ENCODE measurements around the gene PDE7B.
"Not testable (repeated sequence)": the region's sequence is repeated elsewhere in the genome, so short reads cannot be mapped to it uniquely, and the experiment has no call there.

PDE7B gene

DNA sequence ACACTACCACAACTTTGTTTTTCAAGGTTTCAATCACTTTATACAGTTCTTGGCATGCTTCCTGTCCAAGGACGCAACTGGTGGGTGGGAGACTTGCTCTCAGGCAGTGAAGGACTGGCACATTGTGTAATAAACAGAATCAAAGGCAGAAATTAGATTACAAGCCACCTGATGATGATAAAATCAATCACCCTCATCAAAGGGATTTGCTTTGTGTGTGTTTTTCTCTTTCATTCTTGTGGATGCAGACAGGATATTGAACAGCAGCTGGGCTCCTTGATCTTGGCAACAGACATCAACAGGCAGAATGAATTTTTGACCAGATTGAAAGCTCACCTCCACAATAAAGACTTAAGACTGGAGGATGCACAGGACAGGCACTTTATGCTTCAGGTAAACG is 327.2 kb downstream of the PDE7B start:
- DNase-seq: no peak

DNA sequence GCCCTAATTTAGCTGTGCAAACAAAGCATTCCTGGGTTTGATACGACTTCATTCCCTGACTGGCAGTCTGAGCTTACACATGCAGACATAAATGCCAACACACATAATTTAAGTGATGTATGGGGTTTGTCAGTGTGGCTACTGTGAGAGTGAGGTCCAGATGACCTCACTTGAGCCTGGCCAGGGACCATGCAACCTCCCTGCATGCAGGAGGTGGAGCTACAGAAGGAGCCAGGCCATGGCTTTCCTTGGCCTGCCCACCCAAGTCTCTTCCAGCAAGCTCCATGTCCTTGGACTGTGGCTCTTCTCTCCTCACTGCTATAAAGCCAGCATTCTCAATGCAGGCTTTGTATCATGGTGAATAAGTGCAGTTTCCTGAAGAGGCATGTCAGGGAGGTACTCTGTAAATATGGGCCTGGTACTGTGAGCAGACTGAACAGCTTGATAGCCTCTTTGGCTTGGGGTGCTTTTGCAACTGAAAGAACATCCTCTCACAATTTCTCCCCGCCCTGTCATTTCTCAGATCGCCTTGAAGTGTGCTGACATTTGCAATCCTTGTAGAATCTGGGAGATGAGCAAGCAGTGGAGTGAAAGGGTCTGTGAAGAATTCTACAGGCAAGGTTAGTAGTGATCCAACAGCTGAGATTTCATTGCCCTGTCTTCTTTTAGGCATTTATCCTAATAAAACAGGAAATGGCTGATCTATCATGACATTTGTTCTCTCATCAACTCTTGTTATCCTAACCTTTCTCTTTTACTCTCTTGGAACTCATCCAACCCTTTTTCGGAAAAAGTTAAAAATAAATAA is 329.4 kb downstream of the PDE7B start:
- no peak for DNase-seq

DNA sequence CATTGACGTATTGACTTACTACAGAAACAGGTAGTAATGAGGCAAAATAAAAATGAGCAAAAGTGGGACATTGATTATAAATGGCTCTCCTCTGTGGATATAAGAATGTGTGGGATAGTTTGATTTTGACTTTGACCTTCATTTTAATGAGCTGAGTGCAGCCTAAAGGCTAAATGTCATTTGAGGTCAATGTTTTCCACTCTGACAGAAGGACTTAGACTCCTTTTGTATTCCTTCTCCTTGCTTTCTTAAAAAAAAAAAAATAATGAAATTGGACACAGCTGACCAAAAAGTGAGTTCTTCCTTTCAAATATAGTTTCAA is 330.0 kb downstream of the PDE7B start:
- no peak for DNase-seq

DNA sequence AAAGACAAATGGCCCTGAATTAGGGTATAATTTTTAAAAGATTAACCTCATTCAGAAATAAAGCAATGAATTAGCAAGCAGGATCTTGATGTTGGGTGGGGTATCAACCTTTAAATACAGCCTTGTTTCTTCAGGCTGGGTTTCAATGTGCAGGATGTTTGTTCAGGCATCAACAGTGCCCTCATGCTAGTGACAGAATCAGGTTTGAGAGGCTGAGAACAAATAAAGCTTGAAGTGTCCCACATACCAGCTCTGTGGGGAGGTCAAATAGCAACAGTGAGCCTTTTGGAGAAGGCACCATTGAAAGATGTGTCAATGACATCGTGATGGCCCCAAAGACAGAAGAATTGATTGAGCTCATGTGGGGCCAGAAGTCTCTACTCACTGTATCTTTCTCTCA is 330.4 kb downstream of the PDE7B start:
- no peak for DNase-seq

DNA sequence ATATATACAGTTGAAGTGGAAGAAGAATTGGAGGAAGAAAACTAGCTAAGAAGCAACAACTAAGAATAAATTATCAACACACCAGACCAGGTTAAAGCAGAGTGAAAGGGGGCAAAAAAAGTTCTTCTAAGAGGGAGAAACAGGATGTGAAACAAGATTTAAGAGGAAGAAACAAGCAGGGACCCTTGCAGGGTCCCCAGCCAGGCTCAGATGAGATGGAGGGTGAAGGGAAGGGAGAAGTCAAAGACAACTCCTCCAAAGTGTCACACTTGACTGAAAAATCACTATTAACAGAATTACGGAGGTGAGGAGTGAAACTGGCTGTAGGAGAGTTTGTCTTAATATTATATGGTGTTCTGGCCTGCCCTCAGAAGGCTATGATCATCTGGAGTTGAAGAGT is 333.2 kb downstream of the PDE7B start:
- DNase-seq: no peak

DNA sequence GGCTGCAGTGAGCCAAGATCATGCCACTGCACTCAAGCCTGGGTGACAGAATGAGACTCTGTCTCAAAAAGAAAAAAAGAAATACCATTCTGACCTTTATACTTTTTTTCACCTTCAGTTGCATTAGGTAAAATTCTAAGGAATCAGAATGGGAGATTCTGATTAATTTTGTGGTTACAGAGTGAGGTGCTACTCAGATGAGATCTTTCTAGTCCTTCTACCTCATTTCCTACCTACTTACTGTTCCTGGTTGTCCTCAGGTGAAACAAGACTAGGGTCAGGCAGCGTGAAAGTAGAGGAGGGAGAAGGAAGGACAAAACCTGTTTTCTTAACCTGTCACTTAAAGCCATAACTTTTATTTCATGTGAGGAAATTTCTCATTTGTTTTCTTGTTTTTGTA is 334.9 kb downstream of the PDE7B start:
- DNase-seq: no peak

DNA sequence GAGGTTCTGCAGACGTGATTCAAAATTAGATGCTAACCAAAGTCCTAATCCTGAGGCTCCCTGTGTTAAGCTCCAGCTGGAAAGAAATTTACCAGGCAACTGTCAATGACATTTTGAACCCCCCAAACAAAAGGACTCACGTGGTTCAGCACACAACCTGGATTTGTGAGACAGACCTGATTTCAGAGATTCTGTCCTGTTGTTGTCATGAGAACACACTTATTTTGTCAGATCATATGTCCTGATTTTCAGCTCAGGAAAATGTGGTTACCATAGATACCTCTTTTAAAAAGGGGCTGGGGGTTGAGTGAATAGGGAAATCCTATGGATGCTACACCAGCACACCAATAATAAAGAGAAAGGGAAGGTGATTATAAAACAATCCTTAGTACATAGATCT is 337.0 kb downstream of the PDE7B start:
- DNase-seq: peak in 1 of 51 donors; percentile 7

DNA sequence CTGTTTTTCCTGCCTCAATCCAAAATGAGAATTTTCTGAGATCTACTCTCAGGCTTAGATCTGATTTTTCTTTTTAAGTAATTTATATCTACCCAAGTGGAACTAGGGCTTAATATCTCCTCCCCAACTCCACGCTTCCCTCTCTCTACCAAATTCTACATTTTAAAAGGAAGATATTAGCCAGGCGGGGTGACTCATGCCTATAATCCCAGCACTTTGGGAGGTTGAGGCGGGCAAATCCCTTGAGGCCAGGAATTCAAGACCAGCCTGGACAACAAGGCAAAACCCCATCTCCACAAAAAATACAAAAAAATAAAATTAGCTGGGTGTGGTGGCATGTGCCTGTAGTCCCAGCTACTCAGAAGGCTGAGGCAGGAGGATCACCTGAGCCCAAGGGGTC is 337.6 kb downstream of the PDE7B start:
- no peak for DNase-seq

DNA sequence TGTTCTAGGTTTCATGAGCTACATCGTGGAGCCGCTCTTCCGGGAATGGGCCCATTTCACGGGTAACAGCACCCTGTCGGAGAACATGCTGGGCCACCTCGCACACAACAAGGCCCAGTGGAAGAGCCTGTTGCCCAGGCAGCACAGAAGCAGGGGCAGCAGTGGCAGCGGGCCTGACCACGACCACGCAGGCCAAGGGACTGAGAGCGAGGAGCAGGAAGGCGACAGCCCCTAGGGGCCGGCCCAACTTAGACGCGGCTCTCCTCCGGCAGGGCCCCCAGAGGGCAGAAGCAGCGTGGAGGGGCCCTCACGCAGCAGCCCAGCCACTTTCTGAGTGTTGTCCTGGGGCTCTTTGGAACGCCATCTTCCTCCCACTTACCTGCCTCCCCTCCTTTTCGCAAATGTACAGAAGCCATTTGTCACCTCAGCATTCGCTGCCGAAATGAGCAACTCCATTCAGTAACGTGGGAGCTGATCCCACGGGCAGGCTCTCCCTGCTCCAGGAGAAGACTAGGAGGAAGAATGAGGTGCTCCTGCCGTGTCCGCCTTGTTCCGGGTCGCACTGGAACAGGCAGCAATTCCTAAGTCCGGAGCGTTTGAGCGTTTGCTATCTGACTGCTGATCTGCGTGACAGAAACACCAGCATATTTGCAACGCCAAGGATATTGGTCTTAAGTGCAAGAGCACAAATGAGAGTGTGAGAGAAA is 340.3 kb downstream of the PDE7B start:
- no peak for DNase-seq

DNA sequence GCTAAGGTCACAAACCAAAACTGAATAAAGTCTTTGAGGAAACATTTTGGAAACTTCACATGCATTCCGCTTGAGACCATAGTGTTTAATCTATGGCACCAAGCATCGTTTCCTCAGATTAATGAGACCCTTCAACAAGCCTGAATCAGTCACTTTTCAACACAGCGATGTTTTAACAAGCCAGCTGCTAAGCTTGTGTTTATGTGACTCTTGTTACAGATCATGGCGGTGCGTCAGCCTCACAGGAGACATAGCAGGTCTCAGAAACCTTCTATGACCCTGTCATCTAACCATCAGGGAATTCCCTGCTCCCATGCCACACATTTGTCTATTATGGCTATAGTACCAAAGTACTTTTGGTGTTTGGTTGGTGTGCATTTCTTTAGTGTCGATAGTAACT is 341.4 kb downstream of the PDE7B start:
- no peak for DNase-seq

DNA sequence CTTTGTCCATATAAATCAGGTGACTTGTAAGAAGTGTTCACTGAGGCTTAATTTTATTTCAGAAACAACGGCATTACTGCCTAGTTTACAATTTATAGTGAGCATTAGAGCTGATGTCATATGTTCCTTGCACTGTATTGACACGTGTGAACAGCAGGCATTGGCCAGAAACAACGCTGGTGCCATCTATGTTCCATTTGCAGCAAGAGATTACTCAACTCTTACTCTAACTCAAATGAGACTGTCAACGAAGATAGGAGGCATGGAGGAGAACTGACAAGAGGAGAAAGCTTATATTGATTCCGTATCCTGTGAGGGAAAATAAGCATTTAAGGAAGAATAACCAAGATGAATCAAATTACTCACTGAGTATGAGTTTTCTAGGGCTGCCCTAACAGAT is 350.2 kb downstream of the PDE7B start:
- no peak for DNase-seq

DNA sequence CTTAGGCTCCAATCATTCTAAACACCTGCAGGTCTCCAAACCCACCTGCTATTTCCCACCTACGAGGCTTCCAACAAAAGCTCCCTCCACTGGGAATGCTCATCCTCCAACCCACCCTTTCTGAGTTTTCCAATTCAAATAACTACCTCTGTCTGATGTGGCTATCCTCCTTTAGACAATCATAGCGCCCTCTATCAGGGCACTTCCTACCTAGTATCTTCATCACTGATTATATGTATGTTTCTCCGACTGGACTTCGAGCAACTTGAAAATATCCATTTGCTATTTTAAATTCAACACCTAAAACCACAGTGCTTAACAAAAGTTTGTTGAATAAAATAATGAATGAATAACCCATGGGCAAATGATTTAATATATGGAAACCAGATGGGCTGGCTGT is 357.3 kb downstream of the PDE7B start:
- DNase-seq: no peak

DNA sequence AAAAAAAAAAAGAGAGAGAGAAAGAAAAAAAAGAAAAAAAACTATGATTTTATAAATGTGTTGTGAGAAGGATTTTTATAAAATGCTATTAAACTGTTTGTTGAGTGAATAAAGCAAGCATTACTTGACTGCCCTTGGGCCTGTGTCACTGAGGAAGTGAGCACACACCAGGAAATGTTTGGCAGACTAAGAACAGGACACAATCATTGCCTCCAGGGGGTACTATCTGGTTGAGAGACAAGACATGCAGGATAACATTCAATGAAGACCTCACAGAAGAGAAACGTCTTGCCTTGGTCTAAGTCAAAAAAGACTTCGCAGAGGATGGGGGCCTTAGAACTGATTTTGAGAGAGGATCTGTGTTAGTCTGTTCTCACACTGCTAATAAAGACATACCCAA is 358.0 kb downstream of the PDE7B start:
- no peak for DNase-seq

DNA sequence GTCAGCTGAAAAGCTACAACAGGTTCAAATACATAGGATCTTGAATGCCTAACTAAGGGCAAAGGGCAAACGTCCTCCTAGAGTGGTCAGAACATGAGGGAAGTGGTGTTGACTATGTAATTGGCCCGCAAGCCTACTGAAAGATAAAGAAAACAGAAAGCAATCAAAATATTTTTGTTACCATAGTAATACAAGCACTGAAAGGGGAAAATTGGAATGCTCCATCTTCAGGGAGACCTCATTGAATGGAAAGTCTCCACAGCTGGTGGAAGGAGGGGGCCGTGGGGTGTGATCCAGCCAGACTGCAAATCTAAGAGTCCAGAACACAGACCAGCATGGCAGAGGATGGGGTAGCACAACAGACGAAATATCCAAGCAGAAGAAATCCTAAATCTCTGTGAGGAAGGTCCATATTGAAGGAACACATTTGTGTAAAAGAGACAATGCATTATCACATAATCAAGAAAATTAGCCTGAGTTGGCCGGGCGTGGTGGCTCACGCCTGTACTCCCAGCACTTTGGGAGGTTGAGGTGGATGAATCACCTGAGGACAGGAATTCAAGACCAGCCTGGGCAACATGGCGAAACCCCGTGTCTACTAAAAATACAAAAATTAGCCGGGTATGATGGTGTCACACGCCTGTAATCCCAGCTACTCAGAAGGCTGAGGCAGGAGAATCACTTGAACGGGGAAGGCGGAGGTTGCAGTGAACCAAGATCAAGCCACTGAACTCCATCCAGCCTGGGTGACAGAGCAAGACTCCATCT is 359.1 kb downstream of the PDE7B start:
- DNase-seq: no peak

DNA sequence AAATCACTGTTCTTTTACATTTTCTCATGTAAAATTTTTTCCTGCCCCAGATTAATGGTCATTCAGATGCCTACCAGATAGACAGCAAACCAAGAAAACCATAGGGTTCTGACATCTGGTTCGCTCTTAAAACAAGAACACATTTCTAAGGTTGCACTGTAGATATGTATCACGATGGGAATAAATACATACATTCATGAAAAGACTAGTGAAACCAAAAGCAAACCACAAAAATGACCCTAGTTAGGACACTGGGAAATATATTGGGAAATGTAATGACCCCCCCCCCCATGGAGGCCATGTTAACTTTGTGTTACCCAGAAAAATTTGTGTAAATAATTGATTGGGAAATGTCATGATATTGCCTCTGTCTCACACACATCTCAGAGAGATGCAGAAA is 361.1 kb downstream of the PDE7B start:
- DNase-seq: no peak

DNA sequence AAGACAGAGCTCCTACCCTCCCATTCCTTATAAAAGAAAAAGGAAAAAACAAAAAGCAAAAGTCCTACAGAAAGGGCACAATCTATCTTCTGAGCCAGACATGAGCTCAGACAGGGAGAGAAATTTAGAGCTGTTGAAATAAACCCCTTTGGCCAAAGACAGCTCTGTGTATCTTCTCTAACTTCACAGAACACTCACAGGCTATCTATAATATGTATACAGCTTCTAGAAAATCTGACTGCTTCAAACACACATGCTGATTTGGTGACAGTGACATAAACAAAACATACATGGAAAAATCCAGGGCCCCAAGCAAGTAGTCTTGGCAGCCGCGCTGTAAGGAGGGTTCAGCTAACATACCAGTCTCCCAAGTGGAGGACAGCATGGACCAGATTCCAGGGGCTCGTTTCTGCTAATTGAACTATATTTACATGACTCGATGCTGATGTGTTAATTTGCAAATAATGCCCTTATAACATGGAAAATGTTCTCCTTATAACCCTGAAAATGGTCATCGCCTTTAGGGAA is 361.6 kb downstream of the PDE7B start:
- no peak for DNase-seq

DNA sequence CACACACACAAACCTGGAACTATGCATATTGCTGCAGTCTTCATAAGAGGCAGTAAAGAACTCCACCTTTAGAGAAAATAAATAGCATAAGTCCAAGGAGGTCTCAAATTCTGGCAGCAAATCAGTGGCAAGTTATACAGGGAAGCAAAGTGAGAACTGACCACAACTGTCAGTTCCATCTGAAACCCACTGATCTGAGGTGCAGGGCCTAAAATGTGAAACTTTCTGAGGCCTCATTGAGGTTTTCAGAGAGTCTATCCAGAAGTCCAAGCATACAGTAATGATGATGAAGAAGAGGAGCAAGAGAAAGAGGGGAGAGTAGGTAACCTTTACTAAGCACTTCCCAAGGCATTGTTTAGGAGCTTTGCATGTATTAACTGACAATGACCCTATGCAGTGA is 362.4 kb downstream of the PDE7B start:
- DNase-seq: no peak

DNA sequence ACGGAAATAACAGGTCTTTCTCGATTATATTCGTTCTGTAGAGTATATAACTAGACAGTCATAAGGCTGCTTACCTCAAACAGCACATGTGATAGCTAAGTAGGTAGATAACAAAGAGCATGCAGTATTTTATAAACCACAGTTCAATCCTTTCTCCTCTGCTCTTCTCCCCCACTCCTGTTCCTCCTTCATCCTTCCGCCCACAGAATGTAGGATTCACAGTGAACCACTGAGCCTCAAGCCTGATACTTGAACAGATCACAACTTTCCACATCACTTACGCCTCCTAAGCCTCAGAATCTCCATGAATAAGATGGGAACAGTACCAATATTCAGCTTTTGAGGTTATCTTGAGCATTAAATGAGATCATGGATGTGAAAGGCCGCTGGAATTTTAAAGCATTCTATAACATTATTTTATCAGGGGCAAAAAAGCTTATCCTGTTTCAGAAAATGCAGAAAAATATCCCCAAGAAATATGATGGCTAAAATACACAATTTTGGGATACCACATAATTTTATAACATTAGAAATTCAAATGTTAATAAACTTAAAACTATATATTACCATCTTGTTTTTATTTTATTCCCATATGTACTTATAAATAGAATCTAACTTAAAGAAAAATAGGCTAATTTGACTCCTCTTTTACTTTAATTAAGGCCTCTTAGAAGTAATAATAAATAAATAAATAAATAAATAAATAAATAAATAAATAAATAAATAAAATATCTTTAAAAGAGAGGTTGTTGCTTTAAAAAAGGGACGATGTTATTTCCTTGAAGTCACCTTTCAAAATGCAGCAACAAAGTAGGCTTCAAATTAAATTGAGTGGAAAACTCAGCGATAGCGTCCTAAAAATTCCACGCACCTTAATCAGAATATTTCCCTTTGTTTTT is 365.3 kb downstream of the PDE7B start:
- DNase-seq: no peak

DNA sequence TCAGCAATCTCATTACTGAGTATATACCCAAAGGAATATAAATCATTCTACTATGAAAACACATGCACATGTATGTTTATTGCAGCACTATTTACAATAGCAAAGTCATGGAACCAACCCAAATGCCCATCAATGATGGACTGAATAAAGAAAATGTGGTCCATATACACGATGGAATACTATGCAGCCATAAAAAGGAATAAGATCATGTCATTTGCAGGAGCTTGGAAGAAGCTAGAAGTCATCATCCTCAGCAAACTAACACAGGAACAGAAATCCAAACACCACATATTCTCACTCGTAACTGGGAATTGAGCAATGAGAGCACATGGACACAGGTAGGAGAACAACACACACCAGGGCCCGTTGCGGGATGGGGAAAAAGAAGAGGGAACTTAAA is 373.5 kb downstream of the PDE7B start:
- not testable (repeated sequence) for DNase-seq

DNA sequence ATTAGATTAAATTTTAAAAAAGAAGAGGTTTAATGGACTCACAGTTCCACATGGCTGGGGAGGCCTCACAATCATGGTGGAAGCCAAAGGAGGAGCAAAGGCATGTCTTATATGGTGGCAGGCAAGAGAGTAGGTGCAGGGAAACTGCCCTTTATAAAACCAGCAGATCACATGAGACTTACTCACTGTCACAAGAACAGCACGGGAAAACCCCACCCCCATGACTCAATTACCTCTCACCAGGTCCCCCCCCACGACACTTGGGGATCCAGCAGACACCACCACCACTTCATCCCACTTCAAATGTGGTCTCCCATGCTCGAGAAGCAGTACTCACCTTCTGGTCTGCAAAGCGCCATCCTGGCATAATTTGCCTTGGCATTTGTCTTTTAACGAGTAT is 374.0 kb downstream of the PDE7B start:
- no peak for DNase-seq

DNA sequence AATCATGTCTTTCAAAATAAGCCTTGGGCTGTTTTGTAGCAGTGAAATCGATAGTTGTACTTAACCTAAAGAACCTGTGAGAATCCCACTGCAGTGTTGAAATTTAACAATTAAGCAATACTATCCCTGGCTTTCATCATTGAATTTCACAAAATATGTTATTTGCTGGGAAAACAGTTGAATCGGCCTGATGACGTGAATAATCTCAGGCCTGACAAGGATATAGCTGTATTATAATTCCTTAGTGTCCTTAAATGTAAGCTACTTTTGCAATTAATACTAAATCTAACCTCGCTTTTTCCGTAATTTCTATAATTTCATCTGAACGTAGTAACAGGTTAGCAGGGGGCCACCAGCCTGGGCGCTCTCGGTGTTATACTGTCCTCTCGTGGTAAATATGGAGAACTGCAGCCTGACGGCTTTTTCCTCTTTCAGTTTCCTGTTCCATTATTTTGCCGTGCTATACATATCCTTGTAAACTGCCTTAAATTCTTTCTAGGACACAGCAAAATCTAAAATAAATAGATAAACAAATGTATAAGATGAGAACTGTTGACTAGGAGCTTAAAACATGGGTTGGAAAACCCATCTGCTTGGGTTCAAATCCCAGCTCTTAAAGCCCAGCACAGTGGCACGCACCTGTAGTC is 374.6 kb downstream of the PDE7B start:
- peak in 28 of 51 donors; percentile 1 to 64 (median 20) for DNase-seq

Data from hypothalamus (tissue), 51 donors.